Brain microvascular endothelial cell (primary cell): Measurements from ENCODE around the gene PHF21A.

Experiments
- DNase-seq: peaks from one replicate; pipeline ENCODE4 v3.0.0-alpha.2; 2020
- H3K27ac ChIP-seq: fragments of 250-450 bp; sonication (Bioruptor Pico); 2 replicates; pipeline ENCODE4 v1.5.1; 2020; ENCODE audit warnings: mild to moderate bottlenecking, moderate library complexity
- H3K27me3 ChIP-seq: fragments of 250-450 bp; sonication (Bioruptor Pico); replicated peaks from 2 replicates; pipeline ENCODE4 v1.5.1; 2020; ENCODE audit warnings: mild to moderate bottlenecking
- H3K36me3 ChIP-seq: fragments of 250-450 bp; sonication (Bioruptor Pico); replicated peaks from 2 replicates; pipeline ENCODE4 v1.5.1; 2020; ENCODE audit warnings: mild to moderate bottlenecking
- H3K4me3 ChIP-seq: 2 replicates; pipeline ENCODE4 v1.5.1; 2011; ENCODE audit warnings: low read depth, mild to moderate bottlenecking, control low read depth, low read length, moderate library complexity
- CTCF ChIP-seq: IDR thresholded peaks from 2 replicates; pipeline ENCODE4 v1.5.1; 2011; ENCODE audit warnings: low read depth, mild to moderate bottlenecking, moderate library complexity, low read length, control low read depth, inconsistent platforms; ENCODE audit errors: missing control alignments
- in situ Hi-C: cut with HindIII; loops from 2 replicates; pipeline ENCODE4 v1.10.0; 2017; ENCODE audit warnings: low sequenced_read_pairs, low pct_ligation_motif_present

PHF21A gene

GRCh38 chr11:45935349-45936064 is 185.7 kb downstream of the PHF21A start:
- Histone ChIP-seq H3K36me3 (peaks cover 35% of the 10 kb centered on the region), H3K27me3 (no peaks in the 10 kb centered on the region), H3K27ac (no peak overlapping the region), H3K4me3 (no peak overlapping the region)
- no peak for DNase-seq
- in situ Hi-C loops: no loop called here
- TF ChIP-seq CTCF: no peak

- peaks cover 35% of the 10 kb centered on the region for H3K36me3 ChIP-seq
- no peak for TF ChIP-seq CTCF
- H3K27me3 ChIP-seq: no peaks in the 10 kb centered on the region
- in situ Hi-C loops: no loop called here
- no peak overlapping the region for H3K4me3 ChIP-seq
- DNase-seq: no peak
- H3K27ac ChIP-seq: no peak overlapping the region
These were observed 186.5 kb downstream of the PHF21A start for GRCh38 chr11:45934580-45935318.

- Histone ChIP-seq H3K4me3 (no peak overlapping the region), H3K27me3 (no peaks in the 10 kb centered on the region), H3K36me3 (peaks cover 35% of the 10 kb centered on the region), H3K27ac (no peak overlapping the region)
- in situ Hi-C loops: no loop called here
- no peak for DNase-seq
- no peak for TF ChIP-seq CTCF
These were observed 187.2 kb downstream of the PHF21A start for GRCh38 chr11:45933846-45934579.

DNA sequence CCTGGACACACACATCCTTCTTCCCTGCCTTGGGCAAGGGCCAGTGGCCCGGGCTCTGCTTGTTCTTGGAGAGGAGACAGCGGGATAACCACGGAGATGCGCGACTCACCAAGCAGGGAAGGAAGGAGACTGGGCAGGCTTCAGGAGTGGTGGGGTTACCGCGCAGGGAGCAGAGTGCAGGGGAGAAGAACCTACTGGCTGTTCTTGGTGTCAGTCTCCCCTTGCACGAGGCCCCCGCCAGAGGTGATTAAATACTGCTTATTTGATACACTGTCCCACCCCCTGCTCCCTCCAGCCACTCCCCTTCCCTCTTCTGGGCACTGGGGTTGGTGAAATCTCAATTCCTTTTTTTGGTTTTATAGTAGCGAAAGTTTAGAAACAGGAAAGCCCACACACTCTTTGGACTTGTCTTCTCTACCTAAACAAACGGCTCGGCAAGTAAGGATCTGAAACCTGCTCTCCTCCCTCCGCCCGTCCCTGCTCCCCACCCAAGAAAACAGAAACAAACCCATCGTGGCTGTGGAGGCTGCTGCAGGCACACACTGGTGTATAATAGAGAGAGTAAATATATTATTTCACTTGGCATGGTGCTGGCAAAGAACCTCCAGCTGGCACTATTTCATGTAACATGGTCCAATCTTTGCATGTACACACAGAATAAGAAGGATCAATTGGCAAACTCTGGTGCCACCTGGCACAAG is 188.0 kb downstream of the PHF21A start:
- Histone ChIP-seq H3K36me3 (peaks cover 35% of the 10 kb centered on the region), H3K27ac (no peak overlapping the region), H3K4me3 (no peak overlapping the region), H3K27me3 (no peaks in the 10 kb centered on the region)
- DNase-seq: no peak
- in situ Hi-C loops: no loop called here
- TF ChIP-seq CTCF: no peak

GRCh38 chr11:45932217-45932616 is 189.0 kb downstream of the PHF21A start:
- Histone ChIP-seq H3K27ac (no peak overlapping the region), H3K27me3 (no peaks in the 10 kb centered on the region), H3K4me3 (no peak overlapping the region), H3K36me3 (peaks cover 35% of the 10 kb centered on the region)
- in situ Hi-C loops: no loop called here
- no peak for DNase-seq
- no peak for TF ChIP-seq CTCF
